Activated naive CD4-positive, alpha-beta T cell (primary cell): ENCODE data around the gene MICAL3.
"Not testable (repeated sequence)": the region's sequence is repeated elsewhere in the genome, so short reads cannot be mapped to it uniquely, and the experiment has no call there.

Experiments used
- DNase-seq, 4 experiments: peaks; one replicate each; lab custom pipeline; 2025; lab: John Stamatoyannopoulos, UW

MICAL3 gene

GRCh38 chr22:17953147-17953546 lies 71.2 kb downstream of the MICAL3 start:
- no peak for DNase-seq

- DNase-seq: no peak
Measured at GRCh38 chr22:17952273-17952801, 72.0 kb downstream of the MICAL3 start.

GRCh38 chr22:17951315-17951714 lies 73.0 kb downstream of the MICAL3 start:
- no peak for DNase-seq

GRCh38 chr22:17950651-17951214 lies 73.6 kb downstream of the MICAL3 start:
- no peak for DNase-seq

GRCh38 chr22:17949642-17950473 lies 74.5 kb downstream of the MICAL3 start:
- DNase-seq: no peak

- no peak for DNase-seq
Measured at GRCh38 chr22:17948101-17948500, 76.3 kb downstream of the MICAL3 start.

GRCh38 chr22:17946662-17947367 lies 77.5 kb downstream of the MICAL3 start:
- DNase-seq: no peak

- DNase-seq: no peak
Measured at GRCh38 chr22:17945888-17946648, 78.3 kb downstream of the MICAL3 start.

GRCh38 chr22:17945156-17945887 lies 79.0 kb downstream of the MICAL3 start:
- DNase-seq: no peak

- DNase-seq: no peak
Measured at GRCh38 chr22:17944256-17944655, 80.1 kb downstream of the MICAL3 start.

- DNase-seq: no peak
Measured at GRCh38 chr22:17943533-17944249, 80.7 kb downstream of the MICAL3 start.

- DNase-seq: no peak
Measured at GRCh38 chr22:17942721-17943120, 81.6 kb downstream of the MICAL3 start.

GRCh38 chr22:17941471-17942406 lies 82.6 kb downstream of the MICAL3 start:
- DNase-seq: no peak

- no peak for DNase-seq
Measured at GRCh38 chr22:17939579-17939978, 84.8 kb downstream of the MICAL3 start.

- no peak for DNase-seq
Measured at GRCh38 chr22:17939011-17939410, 85.3 kb downstream of the MICAL3 start.

GRCh38 chr22:17938484-17938924 lies 85.9 kb downstream of the MICAL3 start:
- DNase-seq: no peak

GRCh38 chr22:17932457-17932856 lies 91.9 kb downstream of the MICAL3 start:
- DNase-seq: not testable (repeated sequence)

- no peak for DNase-seq
Measured at GRCh38 chr22:17931400-17931825, 92.9 kb downstream of the MICAL3 start.
